Measurements from ENCODE around the gene DAAM2.

DAAM2 gene

DNA sequence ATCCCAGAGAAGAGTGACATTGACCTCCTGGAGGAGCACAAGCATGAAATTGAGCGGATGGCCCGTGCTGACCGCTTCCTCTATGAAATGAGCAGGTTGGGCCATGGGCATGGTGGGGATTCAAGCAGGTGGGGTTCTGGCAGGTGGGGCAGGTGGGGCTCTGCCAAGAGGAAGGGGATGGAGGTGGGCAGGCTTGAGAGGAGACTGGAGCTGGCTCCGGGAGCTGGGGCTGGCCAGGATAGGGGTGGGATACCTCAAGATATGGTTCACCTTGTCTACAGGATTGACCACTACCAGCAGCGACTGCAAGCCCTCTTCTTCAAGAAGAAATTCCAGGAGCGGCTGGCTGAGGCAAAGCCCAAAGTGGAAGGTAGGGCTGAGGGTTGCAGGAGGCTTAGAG, 99.2 kb downstream of the DAAM2 start:
- Histone ChIP-seq H3K36me3 (ENCODE audit: insufficient read depth, insufficient read length, low read length) (peaks cover 4% of the 10 kb centered on the region), H3K4me1 (ENCODE audit: insufficient read depth, insufficient read length) (peaks cover 4% of the 10 kb centered on the region), H3K9ac (ENCODE audit: insufficient read length, low read depth) (no peak overlapping the region), H3K27me3 (ENCODE audit: insufficient read depth, insufficient read length) (no peaks in the 10 kb centered on the region), H3K4me3 (ENCODE audit: insufficient read length, low read depth) (no peak overlapping the region), H3K9me3 (ENCODE audit: insufficient read depth, low read length) (no peaks in the 10 kb centered on the region)
- no peak for TF ChIP-seq SUZ12 (IDR thresholded peaks at IDR 0.05; ENCODE audit: extremely low read depth, insufficient read depth, insufficient read length)
- no peak for TF ChIP-seq ZNF274 (IDR thresholded peaks at IDR 0.05; ENCODE audit: low read depth, low read length)
- TF ChIP-seq YY1 (IDR thresholded peaks at IDR 0.05; ENCODE audit: insufficient read depth, insufficient read length): no peak
- DNase-seq (ENCODE audit: low read depth, low spot score): no peak

- Histone ChIP-seq H3K36me3 (ENCODE audit: insufficient read depth, insufficient read length, low read length) (peaks cover 10% of the 10 kb centered on the region), H3K4me1 (ENCODE audit: insufficient read depth, insufficient read length) (peaks cover 4% of the 10 kb centered on the region), H3K27me3 (ENCODE audit: insufficient read depth, insufficient read length) (no peaks in the 10 kb centered on the region), H3K9ac (ENCODE audit: insufficient read length, low read depth) (no peak overlapping the region), H3K9me3 (ENCODE audit: insufficient read depth, low read length) (no peaks in the 10 kb centered on the region), H3K4me3 (ENCODE audit: insufficient read length, low read depth) (no peak overlapping the region)
- no peak for DNase-seq (ENCODE audit: low read depth, low spot score)
- TF ChIP-seq ZNF274 (IDR thresholded peaks at IDR 0.05; ENCODE audit: low read depth, low read length) (no peak), YY1 (IDR thresholded peaks at IDR 0.05; ENCODE audit: insufficient read depth, insufficient read length) (no peak), SUZ12 (IDR thresholded peaks at IDR 0.05; ENCODE audit: extremely low read depth, insufficient read depth, insufficient read length) (no peak)
These were observed 99.8 kb downstream of the DAAM2 start for GRCh38 chr6:39891976-39892375.

GRCh38 chr6:39892490-39893129, 100.4 kb downstream of the DAAM2 start:
- Histone ChIP-seq H3K4me3 (ENCODE audit: insufficient read length, low read depth) (no peak overlapping the region), H3K4me1 (ENCODE audit: insufficient read depth, insufficient read length) (peaks cover 2% of the 10 kb centered on the region), H3K9me3 (ENCODE audit: insufficient read depth, low read length) (no peaks in the 10 kb centered on the region), H3K36me3 (ENCODE audit: insufficient read depth, insufficient read length, low read length) (peaks cover 12% of the 10 kb centered on the region), H3K9ac (ENCODE audit: insufficient read length, low read depth) (no peak overlapping the region), H3K27me3 (ENCODE audit: insufficient read depth, insufficient read length) (no peaks in the 10 kb centered on the region)
- no peak for DNase-seq (ENCODE audit: low read depth, low spot score)
- TF ChIP-seq YY1 (IDR thresholded peaks at IDR 0.05; ENCODE audit: insufficient read depth, insufficient read length) (no peak), SUZ12 (IDR thresholded peaks at IDR 0.05; ENCODE audit: extremely low read depth, insufficient read depth, insufficient read length) (no peak), ZNF274 (IDR thresholded peaks at IDR 0.05; ENCODE audit: low read depth, low read length) (no peak)

- peaks cover 3% of the 10 kb centered on the region for H3K4me1 ChIP-seq (ENCODE audit: insufficient read depth, insufficient read length)
- no peak for TF ChIP-seq SUZ12 (IDR thresholded peaks at IDR 0.05; ENCODE audit: extremely low read depth, insufficient read depth, insufficient read length)
- no peak for TF ChIP-seq ZNF274 (IDR thresholded peaks at IDR 0.05; ENCODE audit: low read depth, low read length)
- TF ChIP-seq YY1 (IDR thresholded peaks at IDR 0.05; ENCODE audit: insufficient read depth, insufficient read length): no peak
- H3K4me3 ChIP-seq (ENCODE audit: insufficient read length, low read depth): no peak overlapping the region
- H3K9ac ChIP-seq (ENCODE audit: insufficient read length, low read depth): no peak overlapping the region
- no peaks in the 10 kb centered on the region for H3K27me3 ChIP-seq (ENCODE audit: insufficient read depth, insufficient read length)
- peaks cover 12% of the 10 kb centered on the region for H3K36me3 ChIP-seq (ENCODE audit: insufficient read depth, insufficient read length, low read length)
- no peak for DNase-seq (ENCODE audit: low read depth, low spot score)
- no peaks in the 10 kb centered on the region for H3K9me3 ChIP-seq (ENCODE audit: insufficient read depth, low read length)
These were observed 101.1 kb downstream of the DAAM2 start for GRCh38 chr6:39893286-39893685.

GRCh38 chr6:39896701-39897100, 104.5 kb downstream of the DAAM2 start:
- DNase-seq (ENCODE audit: low read depth, low spot score): no peak
- H3K9me3 ChIP-seq (ENCODE audit: insufficient read depth, low read length): no peaks in the 10 kb centered on the region
- H3K9ac ChIP-seq (ENCODE audit: insufficient read length, low read depth): no peak overlapping the region
- H3K4me3 ChIP-seq (ENCODE audit: insufficient read length, low read depth): no peak overlapping the region
- no peak for TF ChIP-seq SUZ12 (IDR thresholded peaks at IDR 0.05; ENCODE audit: extremely low read depth, insufficient read depth, insufficient read length)
- no peak for TF ChIP-seq ZNF274 (IDR thresholded peaks at IDR 0.05; ENCODE audit: low read depth, low read length)
- H3K36me3 ChIP-seq (ENCODE audit: insufficient read depth, insufficient read length, low read length): peaks cover 34% of the 10 kb centered on the region
- H3K27me3 ChIP-seq (ENCODE audit: insufficient read depth, insufficient read length): no peaks in the 10 kb centered on the region
- H3K4me1 ChIP-seq (ENCODE audit: insufficient read depth, insufficient read length): peaks cover 6% of the 10 kb centered on the region

DNA sequence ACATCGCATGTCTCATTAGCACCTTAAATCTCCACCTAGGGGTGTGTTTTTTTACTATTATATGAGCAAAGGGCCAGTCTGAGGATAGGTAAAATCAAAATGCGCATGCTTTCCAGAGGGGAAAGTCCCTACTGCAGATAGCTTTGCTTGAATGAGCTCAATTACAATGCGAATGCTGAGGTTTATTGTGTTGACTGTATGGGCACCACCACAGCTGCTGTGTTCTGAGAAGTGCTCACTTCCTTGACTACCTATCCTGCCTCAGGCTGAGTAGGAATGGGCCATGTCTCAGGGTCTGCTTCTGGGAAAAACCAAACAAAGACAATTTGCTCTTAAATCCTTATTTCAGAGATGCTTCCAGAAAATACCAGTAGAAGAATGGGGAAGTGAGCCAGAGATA, 105.5 kb downstream of the DAAM2 start:
- no peaks in the 10 kb centered on the region for H3K27me3 ChIP-seq (ENCODE audit: insufficient read depth, insufficient read length)
- H3K9ac ChIP-seq (ENCODE audit: insufficient read length, low read depth): no peak overlapping the region
- H3K4me1 ChIP-seq (ENCODE audit: insufficient read depth, insufficient read length): peaks cover 6% of the 10 kb centered on the region
- no peak overlapping the region for H3K4me3 ChIP-seq (ENCODE audit: insufficient read length, low read depth)
- H3K9me3 ChIP-seq (ENCODE audit: insufficient read depth, low read length): no peaks in the 10 kb centered on the region
- DNase-seq (ENCODE audit: low read depth, low spot score): peak; percentile 46
- TF ChIP-seq YY1 (IDR thresholded peaks at IDR 0.05; ENCODE audit: insufficient read depth, insufficient read length): no peak
- no peak for TF ChIP-seq ZNF274 (IDR thresholded peaks at IDR 0.05; ENCODE audit: low read depth, low read length)
- TF ChIP-seq SUZ12 (IDR thresholded peaks at IDR 0.05; ENCODE audit: extremely low read depth, insufficient read depth, insufficient read length): no peak
- peaks cover 42% of the 10 kb centered on the region for H3K36me3 ChIP-seq (ENCODE audit: insufficient read depth, insufficient read length, low read length)

GRCh38 chr6:39898625-39899024, 106.4 kb downstream of the DAAM2 start:
- Histone ChIP-seq H3K9ac (ENCODE audit: insufficient read length, low read depth) (no peak overlapping the region), H3K9me3 (ENCODE audit: insufficient read depth, low read length) (no peaks in the 10 kb centered on the region), H3K4me1 (ENCODE audit: insufficient read depth, insufficient read length) (peaks cover 6% of the 10 kb centered on the region), H3K36me3 (ENCODE audit: insufficient read depth, insufficient read length, low read length) (peaks cover 51% of the 10 kb centered on the region), H3K27me3 (ENCODE audit: insufficient read depth, insufficient read length) (no peaks in the 10 kb centered on the region), H3K4me3 (ENCODE audit: insufficient read length, low read depth) (no peak overlapping the region)
- no peak for DNase-seq (ENCODE audit: low read depth, low spot score)
- TF ChIP-seq SUZ12 (IDR thresholded peaks at IDR 0.05; ENCODE audit: extremely low read depth, insufficient read depth, insufficient read length) (no peak), YY1 (IDR thresholded peaks at IDR 0.05; ENCODE audit: insufficient read depth, insufficient read length) (no peak), ZNF274 (IDR thresholded peaks at IDR 0.05; ENCODE audit: low read depth, low read length) (no peak)

All from NT2/D1 (cell line).